CD4-positive, alpha-beta T cell treated with Interleukin-17A for 1 hour (primary cell): Measurements from ENCODE around the gene BRICD5.

Source experiments
- DNase-seq: peaks from one replicate; pipeline ENCODE4 v3.0.0-alpha.2; 2020

The BRICD5 gene

GRCh38 chr16:2178321-2179106 is 32.1 kb downstream of the BRICD5 start:
- peak; percentile 51 for DNase-seq

- no peak for DNase-seq
These were observed 33.1 kb downstream of the BRICD5 start for GRCh38 chr16:2177561-2177960.

- no peak for DNase-seq
These were observed 33.6 kb downstream of the BRICD5 start for GRCh38 chr16:2177101-2177500.

- DNase-seq, result no peak
These were observed 34.6 kb downstream of the BRICD5 start for GRCh38 chr16:2176047-2176446.

- DNase-seq, result no peak
These were observed 35.2 kb downstream of the BRICD5 start for GRCh38 chr16:2175454-2175853.

GRCh38 chr16:2174396-2175131 is 36.1 kb downstream of the BRICD5 start:
- DNase-seq, result no peak

- DNase-seq, result no peak
These were observed 36.7 kb downstream of the BRICD5 start for GRCh38 chr16:2173916-2174315.

GRCh38 chr16:2173366-2173765 is 37.3 kb downstream of the BRICD5 start:
- no peak for DNase-seq

GRCh38 chr16:2172688-2173335 is 37.9 kb downstream of the BRICD5 start:
- DNase-seq, result no peak

- DNase-seq, result no peak
These were observed 39.0 kb downstream of the BRICD5 start for GRCh38 chr16:2171601-2172178.

GRCh38 chr16:2170587-2171435 is 39.9 kb downstream of the BRICD5 start:
- DNase-seq, result no peak

GRCh38 chr16:2170080-2170479 is 40.6 kb downstream of the BRICD5 start:
- DNase-seq, result no peak

GRCh38 chr16:2167068-2167638 is 43.5 kb downstream of the BRICD5 start:
- no peak for DNase-seq

GRCh38 chr16:2166263-2167067 is 44.2 kb downstream of the BRICD5 start:
- no peak for DNase-seq

GRCh38 chr16:2165861-2166260 is 44.8 kb downstream of the BRICD5 start:
- no peak for DNase-seq

GRCh38 chr16:2163211-2163881 is 47.3 kb downstream of the BRICD5 start:
- DNase-seq, result peak; percentile 37

GRCh38 chr16:2162676-2163118 is 48.0 kb downstream of the BRICD5 start:
- no peak for DNase-seq

GRCh38 chr16:2161911-2162310 is 48.8 kb downstream of the BRICD5 start:
- DNase-seq, result no peak

GRCh38 chr16:2160915-2161551 is 49.6 kb downstream of the BRICD5 start:
- DNase-seq, result no peak
